Caki2 (cell line): ENCODE data around the gene CCDC186. TPM values are rescaled to one million over a fixed set of nuclear protein-coding genes. Genes with fewer than 3 reads are reported as not detected.

Source experiments
- DNase-seq: peaks from one replicate; pipeline ENCODE4 v3.0.0-alpha.2; 2015; ENCODE audit warnings: low read depth
- in situ Hi-C: cut with HindIII; loops from 2 replicates; pipeline ENCODE4 v1.10.0; 2016; ENCODE audit warnings: low sequenced_read_pairs, low pct_unique_long_range_greater_than_20kb, mixed read lengths
- total RNA-seq: library from RNA; depleted of rRNA; stranded (reverse); fragments of >200 nt; shearing (Covaris generic); gene quantifications from 2 replicates; pipeline ENCODE4 v1.2.3, GENCODE V29; 2014; ENCODE audit warnings: low replicate concordance

Gene CCDC186
- total RNA-seq, 1 experiment from 2014 or later = 1.6 TPM

- in situ Hi-C loops = no loop called here
- no peak for DNase-seq
These were observed 35.4 kb downstream of the CCDC186 start for GRCh38 chr10:114138581-114138980.

GRCh38 chr10:114135476-114135875, 38.5 kb downstream of the CCDC186 start:
- DNase-seq = no peak
- in situ Hi-C loops = no loop called here

- in situ Hi-C loops = no loop called here
- no peak for DNase-seq
These were observed 42.9 kb downstream of the CCDC186 start for GRCh38 chr10:114131094-114131493.

- in situ Hi-C loops = no loop called here
These were observed 53.0 kb downstream of the CCDC186 start for GRCh38 chr10:114121031-114121430.

GRCh38 chr10:114118514-114118913, 55.5 kb downstream of the CCDC186 start:
- DNase-seq = no peak
- in situ Hi-C loops = no loop called here

More at GRCh38 chr10:114121031-114121430, 53.0 kb downstream of the CCDC186 start:
- no peak for DNase-seq

GRCh38 chr10:114117728-114118127, 56.3 kb downstream of the CCDC186 start:
- DNase-seq = no peak
- in situ Hi-C loops = no loop called here

GRCh38 chr10:114115661-114116445, 58.1 kb downstream of the CCDC186 start:
- DNase-seq = no peak
- in situ Hi-C loops = no loop called here

- in situ Hi-C loops = no loop called here
- DNase-seq = no peak
These were observed 63.6 kb downstream of the CCDC186 start for GRCh38 chr10:114110174-114110972.

GRCh38 chr10:114103284-114103683, 70.7 kb downstream of the CCDC186 start:
- in situ Hi-C loops = no loop called here
- peak; percentile 24 for DNase-seq

GRCh38 chr10:114102256-114102655, 71.7 kb downstream of the CCDC186 start:
- in situ Hi-C loops = no loop called here
- DNase-seq = no peak

GRCh38 chr10:114100848-114101741, 72.9 kb downstream of the CCDC186 start:
- no peak for DNase-seq
- in situ Hi-C loops = no loop called here

GRCh38 chr10:114096864-114097263, 77.1 kb downstream of the CCDC186 start:
- in situ Hi-C loops = no loop called here
- no peak for DNase-seq

GRCh38 chr10:114095559-114096337, 78.3 kb downstream of the CCDC186 start:
- in situ Hi-C loops = no loop called here
- DNase-seq = no peak

- in situ Hi-C loops = no loop called here
- DNase-seq = no peak
These were observed 79.2 kb downstream of the CCDC186 start for GRCh38 chr10:114094795-114095194.

- in situ Hi-C loops = no loop called here
- no peak for DNase-seq
These were observed 86.3 kb downstream of the CCDC186 start for GRCh38 chr10:114087655-114088054.

- in situ Hi-C loops = no loop called here
- DNase-seq = no peak
These were observed 86.7 kb downstream of the CCDC186 start for GRCh38 chr10:114087255-114087654.

GRCh38 chr10:114084215-114084614, 89.8 kb downstream of the CCDC186 start:
- DNase-seq = no peak
- in situ Hi-C loops = no loop called here

GRCh38 chr10:114083040-114083439, 91.0 kb downstream of the CCDC186 start:
- peak; percentile 75 for DNase-seq
- in situ Hi-C loops = no loop called here
